HG03280 (cell line): ENCODE measurements around the gene IL17RB.

Source experiments
- ATAC-seq: cut with Tn5 transposase; IDR thresholded peaks from one replicate; pipeline ENCODE4 v1.9.1; 2021; ENCODE audit warnings: mild to moderate bottlenecking, moderate library complexity; ENCODE audit not compliant: unreplicated experiment

Gene IL17RB

DNA sequence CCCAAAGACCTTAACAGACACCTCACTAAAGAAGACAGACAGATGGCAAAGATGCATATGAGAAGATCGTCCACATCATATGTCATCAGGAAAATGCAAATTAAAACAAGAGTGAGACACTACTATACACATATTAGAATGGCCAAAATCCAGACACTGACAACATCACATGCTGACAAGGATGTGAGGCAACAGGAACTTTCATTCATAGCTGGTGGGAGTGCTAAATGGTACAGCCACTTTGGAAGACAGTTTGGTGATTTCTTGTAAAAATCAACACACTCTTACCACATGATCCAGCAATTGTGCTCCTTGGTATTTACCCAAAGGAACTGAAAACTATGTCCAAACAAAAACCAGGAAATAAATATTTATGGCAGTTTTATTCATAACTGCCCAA lies 17.8 kb upstream of the IL17RB start:
- no peak for ATAC-seq

DNA sequence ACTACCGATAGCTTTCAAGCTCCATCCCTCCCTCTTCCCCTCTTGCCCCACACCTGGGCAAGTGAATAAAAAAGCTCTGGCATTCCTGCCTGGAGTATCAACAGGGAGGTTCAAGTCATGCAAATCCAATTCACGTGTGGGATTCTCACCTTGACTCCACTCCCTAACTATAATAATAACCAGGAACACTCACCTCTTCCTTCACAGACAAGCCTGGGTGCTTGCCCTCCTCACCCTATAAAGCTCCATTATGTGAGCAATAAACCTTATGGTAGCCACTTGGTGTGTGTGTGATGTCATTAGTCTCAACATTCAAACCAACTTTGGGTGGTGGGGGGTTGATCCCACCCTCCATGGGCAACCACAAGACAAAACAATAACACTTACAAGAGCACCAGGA lies 16.8 kb upstream of the IL17RB start:
- ATAC-seq, result no peak

DNA sequence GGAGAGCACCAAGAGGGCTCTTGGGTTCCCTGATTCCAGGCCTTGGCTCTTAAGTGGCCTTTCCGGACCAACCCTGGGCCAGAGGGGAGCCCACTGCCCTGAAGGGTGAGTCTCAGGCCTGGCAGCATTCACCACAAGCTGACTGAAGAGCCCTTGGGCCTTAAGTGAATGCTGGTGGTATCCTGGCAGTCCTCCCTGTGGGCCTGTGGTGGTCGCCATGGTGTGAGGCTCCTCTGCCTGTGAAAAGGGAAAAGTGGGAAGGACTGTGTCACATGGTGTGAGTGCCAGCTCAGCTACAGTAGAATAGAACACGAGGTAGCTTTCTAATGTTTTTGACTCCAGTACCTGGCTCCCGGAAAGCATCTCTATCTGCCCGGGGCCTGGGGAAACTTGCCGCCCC lies 15.4 kb upstream of the IL17RB start:
- no peak for ATAC-seq

DNA sequence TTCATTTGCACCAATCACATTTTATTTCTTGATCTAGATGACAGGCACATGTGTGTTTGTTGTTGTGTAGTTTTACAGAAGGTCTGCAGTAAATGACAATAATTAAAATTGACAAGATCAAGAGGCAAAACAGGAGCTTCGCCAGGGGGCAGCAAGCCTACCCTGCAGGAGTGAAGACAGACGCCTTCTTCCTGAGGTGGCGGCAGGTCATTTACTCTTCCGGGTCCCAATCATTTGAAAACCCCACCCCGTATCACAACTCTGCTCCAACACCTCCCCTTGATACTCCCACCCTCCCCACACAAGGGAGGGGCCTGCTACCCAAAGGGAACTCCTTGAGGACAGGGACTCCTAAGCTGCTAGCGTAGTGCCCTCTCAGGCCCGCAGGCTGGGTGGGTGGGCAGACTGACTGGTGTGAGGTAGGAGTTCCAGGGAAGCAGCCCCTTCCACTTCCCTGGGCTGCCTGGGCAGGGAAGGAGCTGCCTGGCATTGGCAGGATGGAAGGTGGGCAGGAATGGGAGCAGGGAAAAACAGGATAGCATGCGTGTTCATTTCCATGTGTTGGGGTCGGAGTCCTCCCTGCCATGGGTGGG lies 13.2 kb upstream of the IL17RB start:
- ATAC-seq, result no peak

DNA sequence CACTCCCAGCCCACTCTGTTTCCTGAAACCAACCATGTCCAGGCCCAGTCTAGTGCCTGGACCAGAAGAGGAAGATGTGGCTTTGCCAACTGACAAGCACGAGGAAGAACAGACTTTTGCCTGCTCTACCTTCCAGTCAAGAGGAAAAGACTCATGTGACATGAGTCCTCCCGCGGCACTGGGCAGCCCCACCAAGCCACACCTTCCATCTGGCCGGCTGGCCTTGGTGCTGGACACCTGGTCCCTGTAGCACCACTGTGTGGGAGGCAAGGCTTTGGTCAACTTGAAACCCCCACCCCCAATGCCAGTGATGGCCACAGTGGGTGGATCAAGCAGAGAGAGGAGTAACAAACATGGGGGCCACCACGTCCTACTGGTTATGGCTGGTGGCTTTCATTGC lies 12.7 kb upstream of the IL17RB start:
- ATAC-seq, result no peak

DNA sequence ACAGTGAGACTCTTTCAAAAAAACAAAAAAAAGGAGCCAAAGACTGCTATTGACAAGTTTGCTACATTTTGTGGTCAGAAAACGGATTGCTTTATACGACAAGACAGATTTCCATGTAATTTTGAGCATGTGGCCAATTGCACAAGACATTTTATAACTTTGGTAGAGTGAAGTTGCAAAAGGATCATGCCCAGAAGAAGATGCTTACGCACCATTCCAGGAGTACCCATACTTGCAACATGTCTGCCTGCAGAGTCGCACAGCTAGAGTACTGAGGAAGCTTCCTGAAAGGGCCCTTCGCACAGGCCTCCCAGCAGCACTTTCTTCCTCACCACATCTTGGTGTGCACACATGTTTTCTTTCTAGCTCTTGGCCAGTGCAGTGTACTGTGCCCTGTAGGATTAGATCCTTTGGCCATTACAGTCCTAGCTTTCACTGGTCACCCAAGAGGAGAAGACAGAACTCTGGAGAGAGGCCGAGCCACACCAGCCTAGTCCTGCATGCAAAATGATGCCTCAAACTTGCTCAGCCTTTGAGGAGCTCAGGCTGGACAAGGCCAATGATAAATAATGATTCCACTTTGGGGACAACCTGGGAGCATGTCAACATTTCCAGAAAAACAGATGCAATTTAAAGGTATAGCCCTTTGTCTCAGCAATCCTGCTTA lies 11.8 kb upstream of the IL17RB start:
- no peak for ATAC-seq

DNA sequence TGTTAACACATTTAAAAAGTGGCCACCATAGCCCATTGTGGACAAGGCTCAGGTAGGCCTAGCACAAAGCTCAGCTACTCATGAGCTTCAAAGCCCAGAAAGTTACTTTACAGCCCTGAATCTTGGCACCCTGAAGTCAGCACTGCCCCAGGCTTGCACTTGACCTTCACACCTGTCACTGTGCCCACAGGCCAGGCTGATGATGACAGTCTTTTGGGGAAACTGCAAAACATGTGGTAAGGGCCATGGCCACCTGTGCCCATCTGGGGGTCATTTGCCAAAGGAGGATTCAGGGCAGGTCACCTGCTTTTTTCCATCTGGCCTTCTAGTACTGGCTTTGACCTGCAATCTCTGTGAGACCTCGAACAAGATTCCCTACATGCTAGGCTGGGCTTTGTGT lies 11.1 kb upstream of the IL17RB start:
- ATAC-seq, result no peak

DNA sequence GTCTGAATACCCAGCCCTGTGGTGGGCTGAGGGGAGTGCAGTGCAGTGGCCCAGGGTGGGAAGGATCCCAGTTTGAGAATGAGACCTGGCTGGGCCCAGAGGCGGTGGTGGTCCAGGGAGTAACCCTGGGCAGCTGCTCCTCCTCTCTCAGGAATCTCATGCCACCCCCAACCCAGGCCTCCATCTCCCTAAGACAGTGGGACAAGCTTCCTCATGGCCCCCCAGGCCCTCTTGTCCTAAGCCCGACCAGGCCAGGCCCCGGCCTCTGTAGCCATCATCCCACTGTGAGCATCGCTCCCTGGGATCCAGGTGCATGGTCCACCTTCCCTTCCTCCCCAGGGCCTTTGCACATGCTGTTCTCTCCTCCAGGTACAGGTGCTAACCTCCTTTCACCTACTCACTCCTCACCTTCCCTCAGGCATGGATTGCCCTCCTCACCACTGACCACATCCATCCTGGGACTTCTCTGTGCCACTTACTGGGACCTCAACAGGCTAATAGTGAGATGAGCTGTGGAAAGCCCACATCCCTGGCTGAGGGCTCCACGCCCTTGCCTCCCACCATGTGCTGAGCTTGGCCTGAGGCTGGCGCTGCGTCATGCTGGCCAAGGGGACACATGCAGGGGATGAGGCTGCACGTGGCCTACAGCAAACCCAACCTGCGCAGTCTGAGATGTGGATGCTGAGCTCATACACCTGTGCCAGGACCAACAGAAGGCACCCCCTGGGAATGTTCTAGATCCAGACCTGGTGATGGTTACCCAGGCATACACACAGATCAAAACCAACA lies 10.1 kb upstream of the IL17RB start:
- no peak for ATAC-seq

DNA sequence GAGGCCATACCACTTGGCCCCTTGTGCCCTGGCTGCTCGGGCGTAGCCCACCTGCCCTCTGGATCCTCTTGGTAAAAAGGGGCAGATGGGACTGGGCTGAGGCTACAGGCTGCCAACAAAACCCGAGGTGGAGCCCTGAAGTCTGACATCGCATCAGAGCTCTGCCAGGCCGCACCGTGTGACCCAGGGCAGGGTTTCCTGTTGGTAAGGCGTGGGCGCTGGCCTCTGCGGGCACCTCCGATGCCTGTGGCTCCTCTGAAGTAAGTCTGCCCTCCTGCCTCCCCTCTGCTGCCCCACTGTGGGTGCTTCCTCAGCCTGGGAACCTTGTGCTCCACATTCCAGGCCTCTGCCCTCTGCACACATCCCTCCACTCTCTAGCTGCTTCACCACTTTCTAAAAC lies 9.0 kb upstream of the IL17RB start:
- ATAC-seq, result no peak

DNA sequence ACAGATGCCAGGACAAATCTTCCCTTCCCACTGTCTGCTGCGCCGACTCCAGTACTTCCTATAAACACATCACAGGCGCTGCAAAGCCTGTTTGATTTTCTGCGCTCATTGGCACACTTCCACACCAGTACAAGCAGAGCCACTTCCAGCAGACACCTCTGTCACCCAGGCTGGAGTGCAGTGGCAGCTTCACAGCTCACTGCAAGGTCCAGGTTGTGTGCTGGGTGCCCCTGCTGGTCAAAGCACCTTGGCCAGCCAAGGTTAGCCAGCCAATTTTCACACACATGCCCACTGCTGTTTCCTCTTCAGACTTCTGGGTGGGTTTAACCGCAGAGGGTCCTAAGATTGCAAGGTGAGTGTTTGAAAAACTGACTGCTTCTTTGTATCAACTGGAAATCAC lies 5.1 kb upstream of the IL17RB start:
- no peak for ATAC-seq

DNA sequence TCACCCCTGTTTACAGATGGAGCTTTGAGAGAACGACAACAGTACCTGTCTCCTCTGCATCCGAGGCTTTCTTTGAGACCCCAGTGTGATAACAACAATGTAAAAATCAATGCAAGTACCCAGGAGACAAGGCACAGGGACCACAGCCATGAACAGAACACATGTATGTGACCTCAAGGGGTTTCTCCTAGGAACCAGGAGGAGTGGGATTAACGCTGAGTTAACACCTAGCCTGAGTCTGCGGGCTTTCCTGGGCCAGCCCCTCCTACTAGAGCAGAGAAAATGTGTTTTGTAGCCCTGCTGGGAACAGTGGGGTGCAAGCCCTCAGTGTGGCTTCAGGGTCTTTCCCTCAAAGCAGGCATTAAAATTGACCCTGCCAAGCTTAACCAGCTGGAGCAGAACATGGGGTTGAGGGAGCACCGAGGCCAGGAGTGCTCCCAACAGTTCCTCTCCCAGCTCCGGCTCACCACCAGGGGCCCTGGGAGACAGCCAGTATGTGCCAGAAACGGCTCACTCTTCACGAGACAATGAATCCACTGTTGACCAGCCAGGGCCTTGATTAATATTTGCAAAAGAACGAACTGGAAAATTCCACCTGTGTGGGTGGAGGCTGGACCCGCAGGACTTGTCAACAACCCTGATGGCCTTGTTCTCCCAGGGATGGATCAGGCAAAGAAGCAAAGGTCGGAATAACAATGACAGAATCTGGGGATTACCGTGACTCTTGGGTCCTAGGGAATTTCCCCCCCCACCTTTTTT lies 3.8 kb upstream of the IL17RB start:
- ATAC-seq, result no peak

DNA sequence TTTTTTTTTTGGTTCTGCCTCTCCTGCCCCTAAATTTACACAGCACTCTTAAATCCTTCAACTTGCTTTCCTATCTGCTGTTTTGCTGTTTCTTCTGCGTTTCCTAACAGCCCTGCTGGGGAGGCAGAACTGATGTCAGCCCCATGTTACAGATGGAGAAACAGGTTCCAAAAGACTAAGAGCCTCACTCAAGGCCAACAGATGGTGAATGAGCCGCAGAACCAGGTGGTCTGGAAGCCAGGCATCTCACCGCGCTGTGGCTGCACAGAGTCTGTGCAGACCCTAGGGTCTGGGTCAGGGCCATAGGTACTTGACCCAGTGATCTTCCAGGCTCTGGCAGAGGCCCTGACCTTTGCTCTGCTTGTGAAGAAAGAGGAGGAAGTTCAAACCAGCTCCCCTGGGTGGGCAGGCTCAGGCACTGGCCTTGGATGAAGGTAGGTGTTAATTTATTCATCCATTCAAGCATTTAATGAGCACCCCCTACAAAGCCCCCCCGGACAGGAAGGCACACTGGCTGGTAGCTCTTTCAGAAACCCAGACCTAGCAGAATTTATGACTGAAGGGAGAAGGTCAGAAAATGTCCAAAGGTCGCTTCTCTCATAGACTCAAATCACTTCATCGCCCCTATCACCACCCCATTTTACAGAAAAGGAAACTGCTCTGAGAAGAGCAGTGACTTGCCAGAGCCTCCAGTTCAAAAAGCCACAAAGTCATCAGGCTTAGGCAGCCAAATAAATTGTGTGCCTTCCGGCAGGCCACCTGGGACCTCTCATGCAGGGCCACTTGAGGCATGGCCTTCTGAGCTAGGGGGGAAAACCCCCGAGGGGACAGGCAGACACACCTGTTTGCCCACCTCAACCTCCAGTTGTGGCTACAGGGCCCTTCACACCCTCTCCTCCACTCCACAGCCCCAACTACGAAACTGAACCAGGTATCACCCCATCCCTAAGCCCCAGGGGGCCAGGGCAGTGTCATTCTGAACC lies 2.9 kb upstream of the IL17RB start:
- ATAC-seq, result no peak

DNA sequence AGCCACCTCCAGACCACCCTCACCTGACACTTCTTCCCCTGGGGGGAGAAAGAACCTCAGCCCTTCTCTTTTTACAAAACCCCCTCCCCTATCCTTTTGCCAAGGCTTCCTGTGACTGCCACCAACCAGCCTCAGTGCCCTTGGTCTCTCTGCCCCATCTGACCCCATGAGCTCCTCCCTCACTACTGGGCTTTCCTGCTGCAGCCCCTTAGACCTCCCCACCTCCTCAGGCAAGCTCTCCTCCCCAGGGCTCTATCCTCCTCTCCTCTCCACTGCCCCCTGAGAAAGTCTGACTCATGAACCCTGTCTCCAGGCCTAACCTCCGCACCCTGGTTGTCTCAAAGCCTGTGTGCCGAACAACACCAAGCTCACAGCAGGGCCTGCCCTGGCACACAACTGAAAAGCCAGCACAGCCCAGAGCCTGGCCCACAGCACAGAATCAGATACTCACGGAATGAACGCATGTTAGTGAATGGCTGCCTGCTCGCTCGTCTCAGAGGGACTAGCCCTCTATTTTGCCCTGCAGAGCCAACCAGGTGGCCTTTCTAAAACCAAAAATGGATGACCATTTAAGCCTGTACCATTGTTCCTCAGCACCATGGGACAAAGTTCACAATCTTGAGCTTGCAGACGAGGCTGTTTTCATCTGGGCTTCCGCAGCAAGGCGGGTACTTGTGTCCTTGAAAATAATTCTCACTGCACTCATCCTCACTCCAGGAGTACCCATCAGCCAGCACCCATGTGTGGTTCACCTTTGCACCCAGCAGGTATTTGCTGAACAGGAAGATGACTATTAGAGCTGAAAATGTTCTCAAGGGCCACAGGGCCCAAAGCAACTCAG lies 1.9 kb upstream of the IL17RB start:
- no peak for ATAC-seq

DNA sequence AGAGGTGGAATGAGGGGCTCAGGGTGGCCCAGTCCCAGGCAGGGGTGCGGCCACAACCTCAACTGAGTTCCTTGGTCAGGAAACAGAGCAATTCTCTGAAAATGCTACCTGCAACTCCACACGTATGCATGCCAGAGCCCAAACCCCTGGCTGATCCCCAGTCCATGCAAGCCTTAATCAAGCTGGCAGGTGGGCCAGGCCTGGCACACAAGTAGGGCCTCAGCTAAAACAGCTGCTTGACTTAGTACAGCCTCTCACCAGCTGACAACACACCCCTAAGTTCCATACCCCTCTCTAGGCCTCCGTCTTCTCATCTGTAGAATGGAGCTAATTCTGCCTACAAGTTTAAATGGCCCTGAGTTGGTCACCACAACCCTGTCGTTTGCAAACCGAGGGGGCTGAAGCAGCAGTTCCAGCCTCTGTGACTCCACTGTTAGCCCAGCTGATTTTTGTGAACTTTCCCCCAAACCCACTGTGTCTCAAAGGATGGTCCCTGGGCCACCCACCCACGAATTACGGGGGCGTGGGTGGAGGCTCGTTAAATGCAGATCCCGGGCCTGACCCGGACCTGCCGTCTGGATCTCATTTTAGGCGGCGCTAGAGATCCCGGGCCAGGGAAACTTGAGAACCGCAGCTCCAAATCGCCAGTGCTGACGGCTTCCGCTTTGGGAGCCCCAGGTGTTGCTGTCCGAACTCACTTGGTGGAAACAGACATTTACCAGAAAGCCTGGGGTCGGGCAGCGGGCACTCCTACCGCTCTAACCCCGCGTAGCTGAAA lies 1.1 kb upstream of the IL17RB start:
- peak; percentile 15 for ATAC-seq

DNA sequence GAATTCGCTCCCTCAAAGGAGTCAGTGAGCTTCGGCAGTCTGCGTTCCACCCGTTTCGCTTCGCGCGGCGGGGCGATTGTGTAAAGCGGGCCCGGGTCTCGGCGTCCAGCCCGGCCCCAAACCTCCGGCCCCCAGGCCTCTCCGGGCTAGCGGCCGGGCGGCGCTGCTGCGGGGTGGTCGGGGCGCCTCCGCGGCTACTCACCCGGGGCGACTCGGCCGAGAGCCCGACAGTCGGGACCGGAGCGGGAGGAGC lies 561 bp upstream of the IL17RB start:
- ATAC-seq, result no peak

DNA sequence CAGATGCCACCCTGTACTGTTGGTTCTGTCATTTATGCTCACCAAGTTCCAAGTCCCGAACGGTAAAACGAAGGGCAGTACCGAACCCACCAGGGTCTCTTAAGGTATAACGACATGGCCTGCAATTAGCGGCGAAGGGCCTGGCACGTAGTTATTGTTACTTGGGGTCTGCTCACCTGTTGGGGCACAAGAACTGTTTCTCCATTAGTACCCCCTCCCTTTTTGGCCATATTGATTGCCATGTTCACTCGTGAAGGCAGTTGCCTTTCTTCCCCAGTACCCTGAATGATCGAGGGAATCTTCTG lies 435 bp downstream of the IL17RB start:
- no peak for ATAC-seq

DNA sequence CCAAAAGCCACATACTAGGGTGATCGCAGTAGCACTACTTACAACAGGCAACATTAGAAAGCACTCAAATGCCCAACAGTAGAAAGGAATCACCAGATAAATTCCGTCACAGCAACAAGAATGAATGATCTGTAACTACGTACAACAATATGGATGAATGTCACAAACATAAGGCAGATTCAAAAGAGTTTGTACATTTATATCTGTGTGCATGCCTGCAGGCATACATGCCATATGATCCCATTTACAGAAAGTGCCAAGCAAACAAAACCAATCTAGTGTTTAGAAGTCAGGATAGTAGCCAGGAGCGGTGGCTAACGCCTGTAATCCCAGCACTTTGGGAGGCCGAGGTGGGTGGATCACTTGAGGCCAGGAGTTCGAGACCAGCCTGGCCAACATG lies 3.5 kb downstream of the IL17RB start:
- no peak for ATAC-seq

DNA sequence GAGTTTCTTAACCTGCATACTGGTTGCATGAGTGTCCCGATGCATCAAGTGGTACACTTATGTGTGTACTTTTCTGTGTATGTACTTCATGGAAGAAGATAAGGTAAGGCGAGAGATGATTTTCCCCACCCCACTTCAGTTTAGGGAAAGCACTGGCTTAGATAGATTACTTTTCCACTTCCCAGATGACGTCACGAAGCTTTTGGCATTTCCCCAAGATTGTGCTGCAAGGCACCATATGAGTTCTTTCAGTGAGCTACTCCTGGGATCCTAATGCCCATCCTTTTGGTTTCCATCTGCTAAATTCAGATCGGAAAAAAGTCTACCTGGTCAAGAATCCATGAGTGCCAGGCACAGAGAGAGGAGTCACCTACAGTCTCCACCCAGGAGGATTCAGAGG lies 4.5 kb downstream of the IL17RB start:
- no peak for ATAC-seq

DNA sequence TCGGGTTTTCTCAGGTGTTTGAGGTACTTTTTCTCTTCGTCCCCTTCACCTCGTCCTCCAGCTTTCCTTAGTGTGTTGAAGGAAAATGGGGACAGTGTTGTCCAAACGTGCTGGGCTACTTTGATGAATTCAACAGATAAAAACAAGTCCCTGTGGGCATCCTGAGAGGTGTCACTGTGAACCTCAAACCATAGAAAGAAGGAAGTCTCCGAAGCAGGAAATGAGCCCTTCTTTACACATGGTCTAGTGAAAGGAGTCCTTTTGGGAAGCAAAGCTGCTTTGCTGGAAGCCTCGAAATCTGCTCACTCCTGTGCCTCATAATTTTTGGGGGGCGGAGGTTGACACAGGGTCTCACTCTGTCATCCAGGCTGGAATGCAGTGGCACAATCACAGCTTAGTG lies 10.6 kb downstream of the IL17RB start:
- ATAC-seq, result no peak
